Endodermal cell (in vitro differentiated cells): ENCODE measurements around the gene PLEKHG4B. TPM values are rescaled to one million over a fixed set of nuclear protein-coding genes. Genes with fewer than 3 reads are reported as not detected.

Source experiments
- DNase-seq: peaks from one replicate; pipeline ENCODE4 v3.0.0-alpha.2; 2017
- H3K27ac ChIP-seq: 2 replicates; pipeline ENCODE4 v1.5.1; 2013; ENCODE audit warnings: mild to moderate bottlenecking, low read depth, low read length, moderate library complexity
- H3K27me3 ChIP-seq: 2 replicates; pipeline ENCODE4 v1.6.1; 2013; ENCODE audit warnings: mild to moderate bottlenecking, low read length, moderate library complexity; ENCODE audit not compliant: insufficient read depth, control insufficient read depth, poor library complexity, severe bottlenecking
- H3K36me3 ChIP-seq: 2 replicates; pipeline ENCODE4 v1.7.0; 2013; ENCODE audit warnings: mild to moderate bottlenecking, low read length, moderate library complexity; ENCODE audit not compliant: control insufficient read depth, insufficient read depth
- H3K4me1 ChIP-seq: one replicate; pipeline ENCODE4 v1.7.0; 2013; ENCODE audit warnings: low read length; ENCODE audit not compliant: control insufficient read depth, insufficient read depth
- H3K4me3 ChIP-seq: 2 replicates; pipeline ENCODE4 v1.5.1; 2013; ENCODE audit warnings: mild to moderate bottlenecking, low read length, moderate library complexity
- H3K9ac ChIP-seq: 2 replicates; pipeline ENCODE4 v1.6.1; 2013; ENCODE audit warnings: mild to moderate bottlenecking, low read length, moderate library complexity; ENCODE audit not compliant: poor library complexity, severe bottlenecking; ENCODE audit errors: extremely low read depth
- H3K9me3 ChIP-seq: 2 replicates; pipeline ENCODE4 v1.6.1; 2013; ENCODE audit warnings: mild to moderate bottlenecking, low read length, moderate library complexity; ENCODE audit not compliant: control insufficient read depth
- H3K27ac Mint-ChIP-seq: 2 replicates; pipeline ENCODE4 v1.8.0; 2020; ENCODE audit warnings: mixed read lengths
- H3K27me3 Mint-ChIP-seq: 2 replicates; pipeline ENCODE4 v1.8.0; 2021; ENCODE audit warnings: mild to moderate bottlenecking, mixed read lengths; ENCODE audit not compliant: insufficient read depth
- H3K36me3 Mint-ChIP-seq: 2 replicates; pipeline ENCODE4 v1.8.0; 2020; ENCODE audit warnings: low read depth, mixed read lengths
- H3K4me1 Mint-ChIP-seq: 2 replicates; pipeline ENCODE4 v1.8.0; 2020; ENCODE audit warnings: mixed read lengths
- H3K4me3 Mint-ChIP-seq: 2 replicates; pipeline ENCODE4 v1.8.0; 2020; ENCODE audit warnings: mild to moderate bottlenecking, moderate library complexity, mixed read lengths
- H3K9me3 Mint-ChIP-seq: 2 replicates; pipeline ENCODE4 v1.8.0; 2020; ENCODE audit warnings: mild to moderate bottlenecking, mixed read lengths
- CTCF ChIP-seq: fragments of 200-600 bp; sonication (generic); conservative IDR thresholded peaks from 2 replicates; pipeline ENCODE4 v1.5.0; 2021; ENCODE audit warnings: antibody characterized with exemption, mild to moderate bottlenecking
- WGBS, 2 experiments: methylation state at CpG; one replicate each; pipeline versions ENCODE4 v1.1.5 to v1.1.7; 2013; ENCODE audit warnings: missing lambda C conversion rate in 2 of 2, mixed read lengths in 1 of 2; ENCODE audit not compliant: insufficient coverage in 1 of 2, insufficient read length in 1 of 2; 5-methylcytosine and 5-hydroxymethylcytosine counted together
- total RNA-seq, 2 donors: library from RNA; stranded (reverse); fragmentation: NEBNext Ultra II Directional in 1 of 2; extraction: Animal tissue kit (Norgen Biotek cat#: 25700) in 1 of 2; gene quantifications; 2 replicates in 1 of 2; 3 replicates in 1 of 2; pipeline ENCODE4 v1.2.1, GENCODE V29; 2021

The PLEKHG4B gene
- total RNA-seq, 2 donors from 2014 or later = 16.3 to 22.8 TPM

DNA sequence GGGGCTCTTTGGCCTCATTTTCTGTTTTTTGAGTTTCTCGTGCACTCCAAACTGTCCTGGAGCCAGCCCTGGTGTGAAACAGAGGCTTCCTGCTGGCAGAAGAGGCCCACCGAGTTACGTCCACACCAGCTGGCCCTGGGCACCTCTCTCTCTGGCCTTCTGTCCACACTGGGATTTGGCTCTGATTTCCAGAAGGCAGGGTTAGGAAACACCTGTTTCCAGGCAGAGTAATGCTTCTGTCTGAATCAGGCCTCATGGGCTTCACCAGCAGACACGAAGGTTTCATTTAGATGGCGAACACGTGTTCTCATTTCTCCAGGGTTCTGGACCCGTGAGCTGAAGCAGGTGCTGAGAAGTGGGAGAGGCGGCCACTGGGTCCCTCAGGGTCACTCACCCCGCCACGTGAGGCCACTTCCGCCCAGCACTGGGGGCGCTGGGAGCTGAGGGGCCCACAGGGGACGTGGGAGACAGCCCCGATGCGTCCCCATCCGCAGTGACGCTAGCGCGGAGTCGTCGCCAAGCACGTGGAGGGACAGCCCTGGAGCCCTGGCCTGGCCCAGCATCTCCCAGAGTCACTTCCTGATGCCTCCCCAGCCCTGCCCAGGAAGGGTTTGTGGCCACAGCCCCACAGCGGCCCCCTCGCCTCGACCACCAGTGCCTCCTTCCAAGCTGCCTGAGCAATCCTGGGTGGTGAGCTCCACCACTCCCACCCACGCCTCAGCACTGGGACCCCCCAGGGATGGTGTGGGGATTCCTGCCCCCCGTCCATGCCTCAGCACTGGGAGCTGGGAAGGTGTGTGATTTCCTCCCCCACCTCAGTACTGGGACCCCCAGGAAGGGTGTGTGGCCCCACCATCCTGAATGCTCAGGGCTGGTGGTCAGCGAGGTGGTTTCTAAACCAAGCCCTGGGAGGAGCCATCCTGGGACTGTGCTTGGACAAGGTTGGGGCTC is 94.4 kb downstream of the PLEKHG4B start:
- H3K4me3 ChIP-seq = no peak overlapping the region
- no peaks in the 10 kb centered on the region for H3K4me1 ChIP-seq
- H3K9me3 ChIP-seq = no peaks in the 10 kb centered on the region
- H3K36me3 ChIP-seq = no peaks in the 10 kb centered on the region
- no peak overlapping the region for H3K27ac ChIP-seq
- H3K4me1 Mint-ChIP-seq = peaks cover 7% of the 10 kb centered on the region
- H3K27me3 Mint-ChIP-seq = peaks cover 4% of the 10 kb centered on the region
- no peak for TF ChIP-seq CTCF
- H3K36me3 Mint-ChIP-seq = peaks cover 1% of the 10 kb centered on the region
- no peaks in the 10 kb centered on the region for H3K9me3 Mint-ChIP-seq
- WGBS, 2 experiments = 91 to 96% methylated on average over 14 to 28 of the region's 28 CpGs
- no peak overlapping the region for H3K27ac Mint-ChIP-seq
- no peaks in the 10 kb centered on the region for H3K27me3 ChIP-seq
- H3K4me3 Mint-ChIP-seq = no peak overlapping the region
- no peak for DNase-seq
- H3K9ac ChIP-seq = no peak overlapping the region

- DNase-seq = no peak
- peaks cover 1% of the 10 kb centered on the region for H3K36me3 Mint-ChIP-seq
- H3K4me1 Mint-ChIP-seq = peaks cover 7% of the 10 kb centered on the region
- H3K9ac ChIP-seq = no peak overlapping the region
- no peak overlapping the region for H3K4me3 ChIP-seq
- H3K27ac ChIP-seq = no peak overlapping the region
- TF ChIP-seq CTCF = no peak
- H3K9me3 ChIP-seq = no peaks in the 10 kb centered on the region
- no peak overlapping the region for H3K4me3 Mint-ChIP-seq
- H3K36me3 ChIP-seq = no peaks in the 10 kb centered on the region
- H3K4me1 ChIP-seq = no peaks in the 10 kb centered on the region
- H3K27me3 ChIP-seq = no peaks in the 10 kb centered on the region
- peaks cover 4% of the 10 kb centered on the region for H3K27me3 Mint-ChIP-seq
- H3K9me3 Mint-ChIP-seq = no peaks in the 10 kb centered on the region
- 60 to 87% methylated on average over 2 to 13 of the region's 13 CpGs for WGBS, 2 experiments
- H3K27ac Mint-ChIP-seq = no peak overlapping the region
These were observed 95.1 kb downstream of the PLEKHG4B start for GRCh38 chr5:187042-187431.

- no peaks in the 10 kb centered on the region for H3K9me3 ChIP-seq
- Mint-ChIP-seq H3K27ac (no peak overlapping the region), H3K9me3 (no peaks in the 10 kb centered on the region), H3K4me1 (peaks cover 7% of the 10 kb centered on the region), H3K27me3 (peaks cover 4% of the 10 kb centered on the region), H3K4me3 (no peak overlapping the region), H3K36me3 (no peaks in the 10 kb centered on the region)
- H3K4me3 ChIP-seq = no peak overlapping the region
- no peaks in the 10 kb centered on the region for H3K27me3 ChIP-seq
- no peaks in the 10 kb centered on the region for H3K36me3 ChIP-seq
- no peak for TF ChIP-seq CTCF
- H3K9ac ChIP-seq = no peak overlapping the region
- 58 to 81% methylated on average over 6 to 21 of the region's 21 CpGs for WGBS, 2 experiments
- H3K4me1 ChIP-seq = no peaks in the 10 kb centered on the region
- no peak for DNase-seq
- H3K27ac ChIP-seq = no peak overlapping the region
These were observed 95.9 kb downstream of the PLEKHG4B start for GRCh38 chr5:187617-188451.
